ENCODE measurements around the gene COL4A5. TPM values are rescaled to one million over a fixed set of nuclear protein-coding genes. Genes with fewer than 3 reads are reported as not detected.
A peak's percentile ranks its signal among the peaks of the same experiment; 100 is the strongest.
"Not testable (repeated sequence)": the region's sequence is repeated elsewhere in the genome, so short reads cannot be mapped to it uniquely, and the experiment has no call there.

Gene COL4A5
- total RNA-seq (15.4 and 28.1 TPM in 2 replicates), polyA plus RNA-seq (27.9 and 28.8 TPM in 2 replicates), polyA minus RNA-seq (44.0 and 46.5 TPM in 2 replicates), Bru-seq, nascent RNA (percentile 49 among the genes with signal in this experiment), BruChase-seq, experiment 1, labeled RNA remaining after a 6-hour chase (percentile 51 among the genes with signal in this experiment), BruChase-seq, experiment 2, labeled RNA remaining after a 2-hour chase (percentile 60 among the genes with signal in this experiment)
- 18.7 and 21.3 TPM in 2 replicates for polyA plus RNA-seq (2011; cell fraction: cytosol; rRNA removed)
- polyA plus RNA-seq (2011; cell fraction: nucleus; rRNA removed), result 116 and 148 TPM in 2 replicates
- 36.2 and 40.3 TPM in 2 replicates for polyA plus RNA-seq (2012)
- polyA minus RNA-seq (2011; cell fraction: cytosol; rRNA and poly(A)+ RNA removed), result 23.7 TPM
- polyA minus RNA-seq (2011; cell fraction: nucleus; rRNA and poly(A)+ RNA removed), result 44.4 and 65.6 TPM in 2 replicates
- long read RNA-seq, full-length matches to known transcripts, result 7 of 20 reads
- long read RNA-seq, partial matches to known transcripts, result 8 of 20 reads
- long read RNA-seq, other reads (novel, unspliced or antisense), result 5 of 20 reads

- H3K4me1 ChIP-seq (ENCODE audit: control insufficient read depth, extremely low read depth, insufficient read depth, low read length), result peaks cover 8% of the 10 kb centered on the region
- peak within 1 kb of the TSS; percentile 61 for H3K9ac ChIP-seq (replicated peaks; ENCODE audit: extremely low read depth, insufficient read depth, low read length)
- H3K4me2 ChIP-seq (ENCODE audit: insufficient read depth, low read length), result peak within 1 kb of the TSS; percentile 97
- H3K27ac ChIP-seq (ENCODE audit: insufficient read depth, low read depth, low read length), result peak within 1 kb of the TSS; percentile 19
- intact Hi-C loops (cut with micrococcal nuclease) (no loop called here), dilution Hi-C loops (cut with MboI; ENCODE audit: extremely low pct_ligation_motif_present, low sequenced_read_pairs) (no loop called here)
- H2AFZ ChIP-seq (ENCODE audit: low read depth, low read length), result peak within 1 kb of the TSS; percentile 95
- no TSS peak for BruUV-seq (replicated peaks)
- TF ChIP-seq JUN (IDR thresholded peaks at IDR 0.05; ENCODE audit: borderline replicate concordance, insufficient read depth, insufficient read length, low read depth), result no peak
- no peak for TF ChIP-seq MYC (IDR thresholded peaks at IDR 0.05; ENCODE audit: low read depth, low read length)
- TF ChIP-seq CTCF (IDR thresholded peaks at IDR 0.05; ENCODE audit: extremely low read depth in 1 of 2, insufficient read depth in 1 of 2, low read depth in 1 of 2, low read length in 2 of 2), result no peak
- TF ChIP-seq GATA2 (IDR thresholded peaks at IDR 0.05; ENCODE audit: insufficient read depth, insufficient read length, low read depth, low read length), result no peak
- no peak for TF ChIP-seq FOS (IDR thresholded peaks at IDR 0.05; ENCODE audit: borderline replicate concordance, insufficient read depth, low read length)
- no peak for TF ChIP-seq EZH2 (IDR thresholded peaks at IDR 0.05; ENCODE audit: borderline replicate concordance, low read depth, low read length, severe bottlenecking)
- TF ChIP-seq MAX (IDR thresholded peaks at IDR 0.05; ENCODE audit: insufficient read depth, insufficient read length), result no peak
- no peak for TF ChIP-seq POLR2A (IDR thresholded peaks at IDR 0.05; ENCODE audit: low read depth, low read length)
- no peak for TF ChIP-seq POLR2AphosphoS5 (IDR thresholded peaks at IDR 0.05; ENCODE audit: insufficient read depth, low read depth, low read length)
- H3K27me3 ChIP-seq (ENCODE audit: control insufficient read depth in 2 of 2, insufficient read depth in 2 of 2, low read length in 2 of 2), result peaks cover 0 to 2% of the 10 kb centered on the region in 2 experiments
- H3K9me1 ChIP-seq (replicated peaks; ENCODE audit: control insufficient read depth, extremely low read depth, insufficient read depth, low read length), result no peaks in the 10 kb centered on the region
- ChIA-PET CTCF (interaction anchor here (3.8 kb wide), 1 partner anchor 215 kb away, joined by 15 read pairs; no protein-coding TSS in a partner anchor), POLR2A (no interaction called here)
- peak within 1 kb of the TSS; percentile 37 to 76 (median 66) for H3K4me3 ChIP-seq (replicated peaks in 1 of 3; ENCODE audit: insufficient read depth in 1 of 3, low read depth in 1 of 3, low read length in 3 of 3)
- FAIRE-seq (peak; percentile 80), DNase-seq (ENCODE audit: low read depth, low spot score) (peak; percentile 79)
- H4K20me1 ChIP-seq (replicated peaks; ENCODE audit: control insufficient read depth, extremely low read depth, insufficient read depth, low read length), result no peaks in the 10 kb centered on the region
- H3K9me3 ChIP-seq (replicated peaks; ENCODE audit: control insufficient read depth, insufficient read depth, low read length), result no peaks in the 10 kb centered on the region
- no peaks in the 10 kb centered on the region for H3K36me3 ChIP-seq (ENCODE audit: control insufficient read depth in 2 of 2, extremely low read depth in 1 of 2, insufficient read depth in 2 of 2, low read length in 2 of 2)
- peaks cover 7% of the 10 kb centered on the region for H3K79me2 ChIP-seq (ENCODE audit: control insufficient read depth, insufficient read depth, low read length)
Observed at GRCh38 chrX:108439426-108439942, at the start of gene COL4A5. Gene COL4A5, plus strand, starts transcription at chrX:108439838. Its CDS starts 288 bp downstream, at chrX:108440126.

GRCh38 chrX:108390976-108391717, 48.5 kb upstream of the COL4A5 start:
- POLR2A ChIA-PET; H2AFZ ChIP-seq (ENCODE audit: low read depth, low read length); DNase-seq (ENCODE audit: low read depth, low spot score); BruUV-seq (replicated peaks); H4K20me1 ChIP-seq (replicated peaks; ENCODE audit: control insufficient read depth, extremely low read depth, insufficient read depth, low read length); H3K4me2 ChIP-seq (ENCODE audit: insufficient read depth, low read length); H3K36me3 ChIP-seq (ENCODE audit: control insufficient read depth in 2 of 2, extremely low read depth in 1 of 2, insufficient read depth in 2 of 2, low read length in 2 of 2); H3K9me1 ChIP-seq (replicated peaks; ENCODE audit: control insufficient read depth, extremely low read depth, insufficient read depth, low read length); H3K9ac ChIP-seq (replicated peaks; ENCODE audit: extremely low read depth, insufficient read depth, low read length); H3K4me3 ChIP-seq (replicated peaks in 1 of 3; ENCODE audit: insufficient read depth in 1 of 3, low read depth in 1 of 3, low read length in 3 of 3); H3K4me1 ChIP-seq (ENCODE audit: control insufficient read depth, extremely low read depth, insufficient read depth, low read length); H3K9me3 ChIP-seq (replicated peaks; ENCODE audit: control insufficient read depth, insufficient read depth, low read length); H3K27me3 ChIP-seq (ENCODE audit: control insufficient read depth in 2 of 2, insufficient read depth in 2 of 2, low read length in 2 of 2); H3K27ac ChIP-seq (ENCODE audit: insufficient read depth, low read depth, low read length); H3K79me2 ChIP-seq (ENCODE audit: control insufficient read depth, insufficient read depth, low read length); intact Hi-C loops (cut with micrococcal nuclease); FAIRE-seq; dilution Hi-C loops (cut with MboI; ENCODE audit: extremely low pct_ligation_motif_present, low sequenced_read_pairs); CTCF ChIA-PET: not testable (repeated sequence)
